Measurements from ENCODE around the gene ATP6V0E2. TPM values are rescaled to one million over a fixed set of nuclear protein-coding genes. Genes with fewer than 3 reads are reported as not detected.
"Not testable (repeated sequence)": the region's sequence is repeated elsewhere in the genome, so short reads cannot be mapped to it uniquely, and the experiment has no call there.

The ATP6V0E2 gene
- total RNA-seq, 2 experiments from 2014 or later: 31.8 to 32.4 TPM

DNA sequence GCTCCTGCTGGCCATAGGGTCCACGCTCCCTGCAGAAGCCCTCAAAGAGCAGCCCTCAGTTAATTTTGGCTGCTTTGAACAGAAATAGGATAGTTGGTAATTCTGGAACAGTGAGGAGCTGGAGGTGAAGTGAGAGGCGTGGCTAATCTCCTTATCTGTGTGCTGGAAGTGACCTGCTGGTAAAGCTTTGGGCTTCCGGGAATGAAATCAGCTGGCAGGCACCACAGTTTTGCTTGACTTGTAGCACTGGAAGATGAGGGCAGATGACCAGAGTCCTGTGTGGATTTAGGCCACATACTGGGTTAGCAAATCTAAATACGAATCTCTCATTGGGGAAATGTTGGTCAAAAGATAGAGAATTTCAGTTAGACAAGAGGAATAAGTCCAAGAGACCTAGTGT is 10.2 kb downstream of the ATP6V0E2 start:
- CTCF ChIA-PET: interaction anchor here (0.6 to 1.9 kb wide), 11 partner anchors 9 to 482 kb away, joined by 3 to 6 read pairs (median 4); no protein-coding TSS in a partner anchor
- intact Hi-C loops (cut with micrococcal nuclease): loop anchor here (5.0 kb wide), 1 partner anchor 118 kb away; no protein-coding TSS in a partner anchor
- peaks cover 8% of the 10 kb centered on the region for H3K4me1 Mint-ChIP-seq (ENCODE audit: low read depth)
- no peaks in the 10 kb centered on the region for H3K27me3 Mint-ChIP-seq (ENCODE audit: low read depth)
- no peak overlapping the region for H3K27ac Mint-ChIP-seq
- H3K4me3 Mint-ChIP-seq: no peak overlapping the region
- peaks cover 7% of the 10 kb centered on the region for H3K36me3 Mint-ChIP-seq (ENCODE audit: low read depth)
- no peaks in the 10 kb centered on the region for H3K9me3 Mint-ChIP-seq
- no peak for DNase-seq

DNA sequence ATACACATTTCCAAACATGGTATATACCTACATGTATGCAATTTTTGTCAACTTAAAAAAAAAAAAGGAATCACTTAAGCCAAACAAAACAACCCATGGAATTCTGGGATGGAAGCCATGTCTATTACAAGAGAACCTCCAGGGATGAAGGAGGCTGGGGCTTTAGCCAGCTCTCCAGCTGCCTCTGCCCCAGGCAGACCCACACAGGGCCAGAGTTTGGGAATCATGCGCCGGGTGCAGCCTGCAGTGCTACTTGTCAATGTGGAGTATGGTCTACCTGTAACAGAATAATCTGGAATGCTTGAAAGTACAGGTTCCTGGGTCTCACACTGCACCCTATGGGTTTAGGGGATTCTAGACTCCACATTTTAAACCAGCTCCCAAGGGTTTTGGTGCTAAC is 10.8 kb downstream of the ATP6V0E2 start:
- peaks cover 8% of the 10 kb centered on the region for H3K4me1 Mint-ChIP-seq (ENCODE audit: low read depth)
- no peak for DNase-seq
- no peaks in the 10 kb centered on the region for H3K27me3 Mint-ChIP-seq (ENCODE audit: low read depth)
- peaks cover 7% of the 10 kb centered on the region for H3K36me3 Mint-ChIP-seq (ENCODE audit: low read depth)
- CTCF ChIA-PET: interaction anchor here (0.6 to 1.6 kb wide), 5 partner anchors 15 to 160 kb away, joined by 3 to 4 read pairs (median 3); no protein-coding TSS in a partner anchor
- intact Hi-C loops (cut with micrococcal nuclease): loop anchor here (5.0 kb wide), 1 partner anchor 118 kb away; no protein-coding TSS in a partner anchor
- H3K9me3 Mint-ChIP-seq: no peaks in the 10 kb centered on the region
- H3K4me3 Mint-ChIP-seq: no peak overlapping the region
- no peak overlapping the region for H3K27ac Mint-ChIP-seq

DNA sequence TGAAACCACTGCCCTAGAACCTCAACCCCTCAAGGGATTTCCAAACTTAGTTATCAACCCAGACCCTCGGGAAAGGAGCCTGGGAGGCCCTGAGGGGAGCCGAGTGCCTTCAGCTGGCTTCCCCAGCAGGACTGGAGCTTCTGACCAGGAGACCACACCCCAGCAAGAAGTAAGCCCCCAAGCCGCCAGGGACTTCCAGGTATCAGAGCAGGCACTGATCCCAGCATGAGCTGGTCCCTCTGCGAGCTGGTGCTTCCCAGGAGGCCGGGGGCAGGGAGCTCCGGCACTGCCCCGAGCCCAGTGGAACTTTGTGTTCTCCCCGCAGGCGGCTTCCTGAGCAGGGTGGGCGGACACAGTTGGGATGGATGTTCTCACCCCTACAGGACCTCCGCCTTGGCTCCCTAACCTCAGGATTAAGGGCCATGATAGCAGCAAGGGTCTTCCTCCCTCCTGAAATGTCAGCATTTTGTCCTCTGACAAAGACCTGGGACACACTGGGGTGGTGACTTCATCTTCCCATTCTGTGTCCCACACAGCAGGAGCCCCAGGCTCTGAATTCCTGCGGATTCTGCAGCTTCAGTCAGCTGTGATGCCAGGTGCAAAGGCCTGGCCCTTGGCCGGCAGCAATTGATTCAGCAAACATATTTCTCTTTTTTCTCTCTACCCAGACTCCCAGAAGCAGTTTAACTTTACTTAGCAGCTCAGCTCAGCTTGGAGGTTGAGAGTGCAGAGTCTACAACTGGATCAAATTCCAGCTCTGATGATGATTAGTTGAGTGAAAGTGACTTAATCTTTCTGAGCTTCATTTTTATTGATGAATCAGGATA is 11.6 kb downstream of the ATP6V0E2 start:
- peaks cover 8% of the 10 kb centered on the region for H3K4me1 Mint-ChIP-seq (ENCODE audit: low read depth)
- H3K27ac Mint-ChIP-seq: no peak overlapping the region
- H3K36me3 Mint-ChIP-seq (ENCODE audit: low read depth): peaks cover 6% of the 10 kb centered on the region
- CTCF ChIA-PET: no interaction called here
- H3K9me3 Mint-ChIP-seq: no peaks in the 10 kb centered on the region
- intact Hi-C loops (cut with micrococcal nuclease): no loop called here
- H3K4me3 Mint-ChIP-seq: no peak overlapping the region
- no peaks in the 10 kb centered on the region for H3K27me3 Mint-ChIP-seq (ENCODE audit: low read depth)
- no peak for DNase-seq

DNA sequence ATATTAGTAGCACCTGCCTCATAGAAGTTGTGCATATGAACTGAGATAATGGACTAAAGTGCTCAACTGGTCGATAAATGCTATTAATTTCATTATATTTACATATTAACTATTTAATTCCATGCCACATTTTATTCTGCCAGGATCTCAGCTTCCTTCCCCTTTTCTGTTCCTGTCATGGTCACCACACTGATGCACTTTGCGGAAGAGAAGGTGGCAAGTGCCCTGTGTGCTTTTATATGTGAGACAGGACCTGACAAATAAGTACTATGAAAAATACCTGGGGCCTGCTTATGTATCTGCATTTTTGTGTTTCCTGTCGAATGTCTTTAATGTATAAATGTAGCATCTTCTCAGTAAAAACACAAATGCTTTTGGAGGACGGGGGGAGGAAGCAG is 12.2 kb downstream of the ATP6V0E2 start:
- H3K36me3 Mint-ChIP-seq (ENCODE audit: low read depth): peaks cover 6% of the 10 kb centered on the region
- no peaks in the 10 kb centered on the region for H3K27me3 Mint-ChIP-seq (ENCODE audit: low read depth)

DNA sequence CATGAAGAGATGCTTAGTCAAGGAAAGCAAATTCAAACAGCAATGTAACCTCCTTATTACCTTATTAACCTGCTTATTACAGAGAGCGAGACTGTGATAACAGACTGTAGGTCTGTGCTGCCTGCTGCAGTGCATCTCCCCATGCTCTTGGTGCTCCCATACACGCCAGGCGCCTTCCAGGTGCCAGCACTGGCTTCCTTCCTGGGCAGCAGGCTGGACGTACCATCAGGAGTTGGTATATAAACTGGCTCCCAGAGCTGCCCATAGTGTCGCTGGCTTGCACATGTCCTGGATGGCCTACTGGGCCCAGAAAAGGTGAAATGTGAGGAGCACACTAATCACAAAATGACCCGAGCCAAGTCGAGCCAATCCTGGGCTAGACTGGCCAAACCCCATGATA is 13.5 kb downstream of the ATP6V0E2 start:
- Mint-ChIP-seq H3K27ac (no peak overlapping the region), H3K36me3 (ENCODE audit: low read depth) (peaks cover 6% of the 10 kb centered on the region)
- CTCF ChIA-PET: no interaction called here

More for the DNA sequence above, 12.2 kb downstream of the ATP6V0E2 start:
- CTCF ChIA-PET: no interaction called here
- Mint-ChIP-seq H3K9me3 (no peaks in the 10 kb centered on the region), H3K4me3 (no peak overlapping the region), H3K4me1 (ENCODE audit: low read depth) (peaks cover 8% of the 10 kb centered on the region), H3K27ac (no peak overlapping the region)
- intact Hi-C loops (cut with micrococcal nuclease): no loop called here
- DNase-seq: no peak

DNA sequence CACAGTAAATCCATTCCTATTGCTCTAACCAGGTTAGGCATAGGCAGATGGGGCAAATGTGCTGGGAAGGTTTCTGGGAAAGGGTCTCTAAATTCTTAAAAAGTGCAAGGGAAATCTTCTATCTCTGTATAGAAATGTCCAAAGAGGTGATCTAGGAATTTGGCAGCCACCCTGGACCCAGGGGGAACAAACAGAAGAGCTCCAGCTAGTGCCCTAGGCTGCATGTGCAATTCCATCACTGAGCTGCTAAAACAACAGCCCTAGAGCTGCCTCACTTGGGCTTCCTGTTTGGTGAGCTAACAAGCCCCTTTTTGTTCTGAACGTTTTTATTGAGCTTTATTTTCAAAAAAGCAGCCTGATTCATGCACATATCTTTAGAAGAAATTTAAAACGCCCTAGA is 16.9 kb downstream of the ATP6V0E2 start:
- H3K27me3 Mint-ChIP-seq (ENCODE audit: low read depth); CTCF ChIA-PET; H3K4me3 Mint-ChIP-seq; H3K9me3 Mint-ChIP-seq; H3K36me3 Mint-ChIP-seq (ENCODE audit: low read depth); H3K4me1 Mint-ChIP-seq (ENCODE audit: low read depth); DNase-seq; H3K27ac Mint-ChIP-seq; intact Hi-C loops (cut with micrococcal nuclease): not testable (repeated sequence)

More for the DNA sequence above, 13.5 kb downstream of the ATP6V0E2 start:
- no peak for DNase-seq
- Mint-ChIP-seq H3K27me3 (ENCODE audit: low read depth) (no peaks in the 10 kb centered on the region), H3K4me1 (ENCODE audit: low read depth) (peaks cover 8% of the 10 kb centered on the region), H3K9me3 (no peaks in the 10 kb centered on the region), H3K4me3 (no peak overlapping the region)
- intact Hi-C loops (cut with micrococcal nuclease): no loop called here

DNA sequence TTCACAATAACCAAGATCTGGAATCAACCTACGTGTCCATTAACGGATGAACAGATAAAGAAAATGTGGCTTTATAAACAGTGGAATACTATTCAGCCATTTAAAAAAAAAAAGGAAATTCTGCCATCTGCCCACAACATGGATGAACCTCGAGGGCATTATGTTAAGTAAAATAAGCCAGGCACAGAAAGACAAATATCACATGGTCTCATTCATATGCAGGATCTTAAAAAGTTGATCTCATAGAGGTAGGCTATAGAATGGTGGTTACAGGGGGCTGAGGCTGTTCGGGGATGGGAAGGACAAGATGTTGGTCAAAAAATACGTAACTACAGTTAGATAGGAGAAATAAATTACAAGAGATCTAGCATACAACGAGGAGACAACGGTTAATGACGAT is 21.2 kb downstream of the ATP6V0E2 start:
- CTCF ChIA-PET; H3K27ac Mint-ChIP-seq; DNase-seq; H3K36me3 Mint-ChIP-seq (ENCODE audit: low read depth); intact Hi-C loops (cut with micrococcal nuclease); H3K4me1 Mint-ChIP-seq (ENCODE audit: low read depth); H3K9me3 Mint-ChIP-seq; H3K4me3 Mint-ChIP-seq; H3K27me3 Mint-ChIP-seq (ENCODE audit: low read depth): not testable (repeated sequence)

DNA sequence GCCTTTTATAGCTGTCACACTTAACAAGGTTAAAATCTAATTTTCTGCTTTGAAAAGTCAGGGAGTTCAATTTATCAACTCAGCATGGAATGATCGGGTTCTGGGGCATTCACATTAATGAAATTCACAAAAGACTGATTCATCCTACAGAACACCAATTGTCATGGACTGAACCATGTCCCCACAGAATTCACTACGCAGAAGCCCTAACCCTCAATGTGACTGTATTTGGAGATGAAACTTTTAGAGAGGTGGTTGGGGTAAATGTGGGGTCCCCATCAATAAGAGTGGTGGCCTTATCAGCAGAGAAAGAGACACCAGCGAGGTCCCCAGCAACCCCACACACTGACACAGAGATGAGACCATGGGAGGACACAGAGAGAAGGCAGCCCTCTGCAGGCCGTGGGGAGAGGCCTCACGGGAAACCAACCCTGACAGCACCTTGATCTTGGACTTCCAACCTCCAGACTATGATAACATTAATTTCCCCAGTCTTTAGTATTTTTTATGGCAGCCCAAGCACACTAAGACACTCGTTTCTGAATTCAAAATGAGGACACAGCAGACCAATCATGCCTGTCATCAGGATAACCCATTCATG is 34.1 kb downstream of the ATP6V0E2 start:
- H3K27me3 Mint-ChIP-seq (ENCODE audit: low read depth); H3K4me1 Mint-ChIP-seq (ENCODE audit: low read depth); H3K36me3 Mint-ChIP-seq (ENCODE audit: low read depth); intact Hi-C loops (cut with micrococcal nuclease); DNase-seq; H3K27ac Mint-ChIP-seq; H3K9me3 Mint-ChIP-seq; H3K4me3 Mint-ChIP-seq: not testable (repeated sequence)
- CTCF ChIA-PET: interaction anchor here (0.7 kb wide), 1 partner anchor 99 kb away, joined by 5 read pairs; no protein-coding TSS in a partner anchor

DNA sequence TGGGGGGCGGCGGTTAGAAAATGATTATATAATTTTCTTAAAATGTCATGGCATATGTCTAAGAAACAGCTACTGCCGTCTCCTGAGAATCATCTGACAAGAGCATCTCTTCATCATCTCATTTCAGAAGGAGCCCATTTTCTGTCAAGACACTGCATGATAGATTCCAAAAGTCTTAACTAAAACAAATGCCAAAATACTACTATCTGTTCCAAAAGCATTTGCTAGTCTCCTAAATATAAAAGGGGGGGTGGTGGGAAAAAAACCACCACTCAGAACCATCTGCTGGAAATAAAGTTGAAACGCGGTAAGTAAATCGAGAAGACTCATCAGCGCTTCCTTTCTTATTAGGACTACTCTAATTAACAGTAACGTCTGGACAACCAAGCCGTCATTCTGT is 36.5 kb downstream of the ATP6V0E2 start:
- DNase-seq; intact Hi-C loops (cut with micrococcal nuclease); H3K4me1 Mint-ChIP-seq (ENCODE audit: low read depth); CTCF ChIA-PET; H3K27me3 Mint-ChIP-seq (ENCODE audit: low read depth); H3K9me3 Mint-ChIP-seq; H3K27ac Mint-ChIP-seq; H3K36me3 Mint-ChIP-seq (ENCODE audit: low read depth); H3K4me3 Mint-ChIP-seq: not testable (repeated sequence)

DNA sequence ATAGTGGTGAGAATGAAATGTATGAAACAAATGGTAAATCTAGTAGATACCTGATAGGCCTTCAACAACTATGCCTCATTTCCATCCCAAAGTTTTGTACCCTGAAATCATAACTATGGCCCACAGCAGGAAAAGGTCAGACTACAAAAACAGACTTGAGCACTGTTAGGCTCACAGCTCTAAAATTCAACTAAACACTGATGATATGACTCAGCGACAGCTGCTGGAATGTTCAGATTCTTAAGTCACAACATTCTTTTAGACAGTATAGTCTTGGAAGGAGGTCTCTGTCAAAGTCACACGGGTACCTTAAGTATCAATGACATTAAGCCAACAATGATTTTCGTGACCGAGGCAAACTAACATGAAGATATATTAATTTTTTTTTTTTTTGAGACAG is 38.4 kb downstream of the ATP6V0E2 start:
- H3K27me3 Mint-ChIP-seq (ENCODE audit: low read depth); H3K4me1 Mint-ChIP-seq (ENCODE audit: low read depth); CTCF ChIA-PET; H3K36me3 Mint-ChIP-seq (ENCODE audit: low read depth); H3K9me3 Mint-ChIP-seq; H3K27ac Mint-ChIP-seq; intact Hi-C loops (cut with micrococcal nuclease); DNase-seq; H3K4me3 Mint-ChIP-seq: not testable (repeated sequence)

DNA sequence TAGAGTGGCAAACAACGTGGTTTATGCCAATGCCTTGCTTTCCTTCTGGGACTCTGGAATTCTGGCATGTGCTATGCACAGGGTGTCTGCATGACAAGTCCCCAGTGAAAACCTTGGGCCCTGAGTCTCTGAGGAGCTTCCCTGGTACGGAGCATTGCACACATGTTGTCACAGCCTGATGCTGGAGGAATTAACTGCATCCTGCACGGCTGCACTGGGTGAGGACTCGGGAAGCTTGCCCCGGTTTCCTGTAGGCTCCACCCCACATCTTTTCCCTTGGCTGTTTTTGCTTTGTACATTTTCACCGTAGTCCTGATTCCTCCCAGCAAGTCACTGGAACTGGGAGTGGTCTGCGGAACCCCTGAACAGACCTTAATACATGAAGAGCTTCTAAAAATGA is 52.6 kb downstream of the ATP6V0E2 start:
- intact Hi-C loops (cut with micrococcal nuclease); H3K4me1 Mint-ChIP-seq (ENCODE audit: low read depth); H3K4me3 Mint-ChIP-seq; CTCF ChIA-PET; DNase-seq; H3K27me3 Mint-ChIP-seq (ENCODE audit: low read depth); H3K9me3 Mint-ChIP-seq; H3K36me3 Mint-ChIP-seq (ENCODE audit: low read depth); H3K27ac Mint-ChIP-seq: not testable (repeated sequence)

Data from activated naive CD4-positive, alpha-beta T cell treated with anti-CD3 and anti-CD28 coated beads for 36 hours (primary cell).